ENCODE data around the gene MBNL1. TPM values are rescaled to one million over a fixed set of nuclear protein-coding genes. Genes with fewer than 3 reads are reported as not detected.
A peak's percentile ranks its signal among the peaks of the same experiment; 100 is the strongest.

MBNL1 gene
- total and polyA plus RNA-seq, 4 donors: 17.1 to 110 (median 62.3) TPM

- Histone ChIP-seq H3K9ac (ENCODE audit: low read depth in 1 of 2, low read length in 2 of 2) (no peak overlapping the region), H3K4me1 (ENCODE audit: control insufficient read depth in 4 of 4, insufficient read depth in 4 of 4, low read length in 3 of 4) (no peaks in the 10 kb centered on the region), H3K4me3 (ENCODE audit: low read depth in 1 of 3, low read length in 3 of 3) (no peak overlapping the region), H3K9me3 (ENCODE audit: control insufficient read depth in 4 of 4, low read length in 3 of 4) (no peaks in the 10 kb centered on the region), H3K27ac (ENCODE audit: low read depth in 1 of 2, low read length in 2 of 2) (no peak overlapping the region), H3K36me3 (ENCODE audit: control insufficient read depth in 4 of 4, insufficient read depth in 3 of 4, low read depth in 1 of 4, low read length in 3 of 4) (no peaks in the 10 kb centered on the region), H3K27me3 (ENCODE audit: control insufficient read depth in 4 of 4, insufficient read depth in 4 of 4, low read length in 3 of 4) (no peaks in the 10 kb centered on the region)
- DNase-seq (ENCODE audit: low spot score): no peak
- no peak for TF ChIP-seq RXRA (IDR thresholded peaks at IDR 0.05)
- TF ChIP-seq TAF1 (conservative IDR thresholded peaks at IDR 0.05): no peak
- TF ChIP-seq, protein P1, sequence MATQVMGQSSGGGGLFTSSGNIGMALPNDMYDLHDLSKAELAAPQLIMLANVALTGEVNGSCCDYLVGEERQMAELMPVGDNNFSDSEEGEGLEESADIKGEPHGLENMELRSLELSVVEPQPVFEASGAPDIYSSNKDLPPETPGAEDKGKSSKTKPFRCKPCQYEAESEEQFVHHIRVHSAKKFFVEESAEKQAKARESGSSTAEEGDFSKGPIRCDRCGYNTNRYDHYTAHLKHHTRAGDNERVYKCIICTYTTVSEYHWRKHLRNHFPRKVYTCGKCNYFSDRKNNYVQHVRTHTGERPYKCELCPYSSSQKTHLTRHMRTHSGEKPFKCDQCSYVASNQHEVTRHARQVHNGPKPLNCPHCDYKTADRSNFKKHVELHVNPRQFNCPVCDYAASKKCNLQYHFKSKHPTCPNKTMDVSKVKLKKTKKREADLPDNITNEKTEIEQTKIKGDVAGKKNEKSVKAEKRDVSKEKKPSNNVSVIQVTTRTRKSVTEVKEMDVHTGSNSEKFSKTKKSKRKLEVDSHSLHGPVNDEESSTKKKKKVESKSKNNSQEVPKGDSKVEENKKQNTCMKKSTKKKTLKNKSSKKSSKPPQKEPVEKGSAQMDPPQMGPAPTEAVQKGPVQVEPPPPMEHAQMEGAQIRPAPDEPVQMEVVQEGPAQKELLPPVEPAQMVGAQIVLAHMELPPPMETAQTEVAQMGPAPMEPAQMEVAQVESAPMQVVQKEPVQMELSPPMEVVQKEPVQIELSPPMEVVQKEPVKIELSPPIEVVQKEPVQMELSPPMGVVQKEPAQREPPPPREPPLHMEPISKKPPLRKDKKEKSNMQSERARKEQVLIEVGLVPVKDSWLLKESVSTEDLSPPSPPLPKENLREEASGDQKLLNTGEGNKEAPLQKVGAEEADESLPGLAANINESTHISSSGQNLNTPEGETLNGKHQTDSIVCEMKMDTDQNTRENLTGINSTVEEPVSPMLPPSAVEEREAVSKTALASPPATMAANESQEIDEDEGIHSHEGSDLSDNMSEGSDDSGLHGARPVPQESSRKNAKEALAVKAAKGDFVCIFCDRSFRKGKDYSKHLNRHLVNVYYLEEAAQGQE (IDR thresholded peaks at IDR 0.05): no peak
- no peak for TF ChIP-seq HNF4G (IDR thresholded peaks at IDR 0.05)
- no peak for TF ChIP-seq FOXA1 (IDR thresholded peaks at IDR 0.05)
- no peak for TF ChIP-seq SP1 (IDR thresholded peaks at IDR 0.05)
- TF ChIP-seq FOXA2 (IDR thresholded peaks at IDR 0.05): no peak
- 80% methylated on average over 5 of the region's 5 CpGs for WGBS
Observed at GRCh38 chr3:152505926-152506325, 237.2 kb downstream of the MBNL1 start.

DNA sequence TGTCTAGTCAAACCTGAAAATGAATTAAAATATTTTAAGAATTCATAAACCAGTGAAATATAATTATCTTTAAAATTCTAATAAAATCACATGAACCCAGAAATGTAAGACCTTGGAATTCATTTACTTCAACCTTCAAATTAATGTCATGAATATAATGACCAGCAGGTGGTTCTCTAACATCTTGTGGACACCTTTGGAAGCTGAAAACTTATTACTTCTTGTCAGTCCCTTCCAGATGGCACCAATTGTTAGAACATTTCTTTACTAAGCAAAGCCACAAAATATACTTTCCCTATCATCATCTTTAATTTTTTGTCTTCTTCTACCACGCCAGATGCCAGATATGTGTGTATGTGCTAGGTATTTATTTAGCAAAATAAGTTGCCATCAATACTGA, 240.0 kb downstream of the MBNL1 start:
- Histone ChIP-seq H3K9ac (ENCODE audit: low read depth in 1 of 2, low read length in 2 of 2) (no peak overlapping the region), H3K36me3 (ENCODE audit: control insufficient read depth in 4 of 4, insufficient read depth in 3 of 4, low read depth in 1 of 4, low read length in 3 of 4) (no peaks in the 10 kb centered on the region), H3K4me3 (ENCODE audit: low read depth in 1 of 3, low read length in 3 of 3) (no peak overlapping the region), H3K27me3 (ENCODE audit: control insufficient read depth in 4 of 4, insufficient read depth in 4 of 4, low read length in 3 of 4) (no peaks in the 10 kb centered on the region), H3K9me3 (ENCODE audit: control insufficient read depth in 4 of 4, low read length in 3 of 4) (no peaks in the 10 kb centered on the region), H3K27ac (ENCODE audit: low read depth in 1 of 2, low read length in 2 of 2) (no peak overlapping the region), H3K4me1 (ENCODE audit: control insufficient read depth in 4 of 4, insufficient read depth in 4 of 4, low read length in 3 of 4) (no peaks in the 10 kb centered on the region)
- TF ChIP-seq SP1 (IDR thresholded peaks at IDR 0.05): no peak
- no peak for TF ChIP-seq YY1 (IDR thresholded peaks at IDR 0.05)
- no peak for TF ChIP-seq EGR1 (IDR thresholded peaks at IDR 0.05; ENCODE audit: low read depth in 2 of 2)
- no peak for TF ChIP-seq JUND (IDR thresholded peaks at IDR 0.05)
- TF ChIP-seq NR2F2 (IDR thresholded peaks at IDR 0.05): no peak
- TF ChIP-seq HNF4G (IDR thresholded peaks at IDR 0.05): no peak
- TF ChIP-seq, protein P1 (IDR thresholded peaks at IDR 0.05): no peak
- no peak for TF ChIP-seq ZBTB33 (IDR thresholded peaks at IDR 0.05)
- TF ChIP-seq FOXA2 (IDR thresholded peaks at IDR 0.05): no peak
- no peak for TF ChIP-seq GABPA (IDR thresholded peaks at IDR 0.05 in 1 of 2, conservative IDR thresholded peaks at IDR 0.05 in 1 of 2)
- TF ChIP-seq CTCF (IDR thresholded peaks at IDR 0.05; ENCODE audit: low read depth, low read length, missing input control): peak; percentile 33
- TF ChIP-seq, protein P2, sequence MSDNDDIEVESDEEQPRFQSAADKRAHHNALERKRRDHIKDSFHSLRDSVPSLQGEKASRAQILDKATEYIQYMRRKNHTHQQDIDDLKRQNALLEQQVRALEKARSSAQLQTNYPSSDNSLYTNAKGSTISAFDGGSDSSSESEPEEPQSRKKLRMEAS (IDR thresholded peaks at IDR 0.05): no peak
- TF ChIP-seq TAF1 (conservative IDR thresholded peaks at IDR 0.05): no peak
- no peak for TF ChIP-seq RXRA (IDR thresholded peaks at IDR 0.05)
- no peak for TF ChIP-seq ATF3 (IDR thresholded peaks at IDR 0.05)
- peak; percentile 68 to 75 for TF ChIP-seq RAD21 (IDR thresholded peaks at IDR 0.05)
- 70% methylated on average over 1 of the region's 1 CpG for WGBS
- DNase-seq (ENCODE audit: low spot score): no peak

Data from liver (tissue), 9 donors.